M059J (cell line): ENCODE measurements around the gene UBE3B. TPM values are rescaled to one million over a fixed set of nuclear protein-coding genes. Genes with fewer than 3 reads are reported as not detected.
A peak's percentile ranks its signal among the peaks of the same experiment; 100 is the strongest.

Source experiments
- DNase-seq: peaks from one replicate; pipeline ENCODE4 v3.0.0-alpha.2; 2012; ENCODE audit warnings: low read depth
- total RNA-seq: library from RNA; depleted of rRNA; stranded (reverse); fragments of >200 nt; shearing (Covaris generic); gene quantifications from 2 replicates; pipeline ENCODE4 v1.2.3, GENCODE V29; 2014

The UBE3B gene
- total RNA-seq, 1 experiment from 2014 or later = 28.5 TPM

- no peak for DNase-seq
Observed at GRCh38 chr12:109550281-109550680, 72.8 kb downstream of the UBE3B start.

- DNase-seq = no peak
Observed at GRCh38 chr12:109551108-109551507, 73.7 kb downstream of the UBE3B start.

- no peak for DNase-seq
Observed at GRCh38 chr12:109552971-109553370, 75.5 kb downstream of the UBE3B start.

GRCh38 chr12:109553483-109553882, 76.0 kb downstream of the UBE3B start:
- DNase-seq = peak; percentile 73

- DNase-seq = no peak
Observed at GRCh38 chr12:109553906-109554500, 76.6 kb downstream of the UBE3B start.

- no peak for DNase-seq
Observed at GRCh38 chr12:109554761-109555160, 77.3 kb downstream of the UBE3B start.

GRCh38 chr12:109555431-109556315, 78.2 kb downstream of the UBE3B start:
- DNase-seq = no peak

GRCh38 chr12:109557200-109557599, 79.8 kb downstream of the UBE3B start:
- DNase-seq = no peak

GRCh38 chr12:109557805-109558204, 80.4 kb downstream of the UBE3B start:
- DNase-seq = no peak

GRCh38 chr12:109558374-109559199, 81.2 kb downstream of the UBE3B start:
- DNase-seq = no peak

GRCh38 chr12:109559200-109559505, 81.7 kb downstream of the UBE3B start:
- DNase-seq = no peak

GRCh38 chr12:109559601-109560000, 82.2 kb downstream of the UBE3B start:
- DNase-seq = no peak

GRCh38 chr12:109560867-109561710, 83.7 kb downstream of the UBE3B start:
- no peak for DNase-seq

GRCh38 chr12:109561711-109562030, 84.2 kb downstream of the UBE3B start:
- no peak for DNase-seq

GRCh38 chr12:109562871-109563270, 85.4 kb downstream of the UBE3B start:
- no peak for DNase-seq

- no peak for DNase-seq
Observed at GRCh38 chr12:109563291-109564284, 86.2 kb downstream of the UBE3B start.

GRCh38 chr12:109566424-109566823, 89.0 kb downstream of the UBE3B start:
- DNase-seq = no peak

- no peak for DNase-seq
Observed at GRCh38 chr12:109567296-109567695, 89.9 kb downstream of the UBE3B start.

- DNase-seq = no peak
Observed at GRCh38 chr12:109567967-109568366, 90.5 kb downstream of the UBE3B start.

- DNase-seq = no peak
Observed at GRCh38 chr12:109568486-109568885, 91.1 kb downstream of the UBE3B start.
